ENCODE data around the gene AVPR2.

The AVPR2 gene

DNA sequence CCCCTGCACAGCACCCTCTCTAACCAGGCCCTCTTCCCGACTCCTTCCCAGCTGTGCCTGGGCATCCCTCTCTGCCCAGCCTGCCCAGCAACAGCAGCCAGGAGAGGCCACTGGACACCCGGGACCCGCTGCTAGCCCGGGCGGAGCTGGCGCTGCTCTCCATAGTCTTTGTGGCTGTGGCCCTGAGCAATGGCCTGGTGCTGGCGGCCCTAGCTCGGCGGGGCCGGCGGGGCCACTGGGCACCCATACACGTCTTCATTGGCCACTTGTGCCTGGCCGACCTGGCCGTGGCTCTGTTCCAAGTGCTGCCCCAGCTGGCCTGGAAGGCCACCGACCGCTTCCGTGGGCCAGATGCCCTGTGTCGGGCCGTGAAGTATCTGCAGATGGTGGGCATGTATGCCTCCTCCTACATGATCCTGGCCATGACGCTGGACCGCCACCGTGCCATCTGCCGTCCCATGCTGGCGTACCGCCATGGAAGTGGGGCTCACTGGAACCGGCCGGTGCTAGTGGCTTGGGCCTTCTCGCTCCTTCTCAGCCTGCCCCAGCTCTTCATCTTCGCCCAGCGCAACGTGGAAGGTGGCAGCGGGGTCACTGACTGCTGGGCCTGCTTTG lies 1.1 kb downstream of the AVPR2 start:
- TF ChIP-seq CREB1 (IDR thresholded peaks at IDR 0.05; ENCODE audit: low read depth) = no peak
- no peak for TF ChIP-seq TCF12 (IDR thresholded peaks at IDR 0.05; ENCODE audit: low read depth)
- no peak for TF ChIP-seq TAF1 (IDR thresholded peaks at IDR 0.05; ENCODE audit: low read depth)
- TF ChIP-seq, protein P1, sequence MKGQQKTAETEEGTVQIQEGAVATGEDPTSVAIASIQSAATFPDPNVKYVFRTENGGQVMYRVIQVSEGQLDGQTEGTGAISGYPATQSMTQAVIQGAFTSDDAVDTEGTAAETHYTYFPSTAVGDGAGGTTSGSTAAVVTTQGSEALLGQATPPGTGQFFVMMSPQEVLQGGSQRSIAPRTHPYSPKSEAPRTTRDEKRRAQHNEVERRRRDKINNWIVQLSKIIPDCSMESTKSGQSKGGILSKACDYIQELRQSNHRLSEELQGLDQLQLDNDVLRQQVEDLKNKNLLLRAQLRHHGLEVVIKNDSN (IDR thresholded peaks at IDR 0.05) = no peak
- TF ChIP-seq CEBPB (IDR thresholded peaks at IDR 0.05) = no peak
- TF ChIP-seq EP300 (IDR thresholded peaks at IDR 0.05; ENCODE audit: borderline replicate concordance) = no peak
- no peak for TF ChIP-seq EGR1 (IDR thresholded peaks at IDR 0.05)
- no peak for TF ChIP-seq MAX (IDR thresholded peaks at IDR 0.05)
- no peak for TF ChIP-seq NFIC (IDR thresholded peaks at IDR 0.05)
- no peak for TF ChIP-seq RAD21 (IDR thresholded peaks at IDR 0.05; ENCODE audit: low read depth)
- no peak for TF ChIP-seq ZBTB7A (IDR thresholded peaks at IDR 0.05; ENCODE audit: low read depth)
- TF ChIP-seq FOXM1 (IDR thresholded peaks at IDR 0.05; ENCODE audit: borderline replicate concordance, low read depth) = no peak
- no peak for TF ChIP-seq TEAD4 (IDR thresholded peaks at IDR 0.05)
- TF ChIP-seq, protein P2, sequence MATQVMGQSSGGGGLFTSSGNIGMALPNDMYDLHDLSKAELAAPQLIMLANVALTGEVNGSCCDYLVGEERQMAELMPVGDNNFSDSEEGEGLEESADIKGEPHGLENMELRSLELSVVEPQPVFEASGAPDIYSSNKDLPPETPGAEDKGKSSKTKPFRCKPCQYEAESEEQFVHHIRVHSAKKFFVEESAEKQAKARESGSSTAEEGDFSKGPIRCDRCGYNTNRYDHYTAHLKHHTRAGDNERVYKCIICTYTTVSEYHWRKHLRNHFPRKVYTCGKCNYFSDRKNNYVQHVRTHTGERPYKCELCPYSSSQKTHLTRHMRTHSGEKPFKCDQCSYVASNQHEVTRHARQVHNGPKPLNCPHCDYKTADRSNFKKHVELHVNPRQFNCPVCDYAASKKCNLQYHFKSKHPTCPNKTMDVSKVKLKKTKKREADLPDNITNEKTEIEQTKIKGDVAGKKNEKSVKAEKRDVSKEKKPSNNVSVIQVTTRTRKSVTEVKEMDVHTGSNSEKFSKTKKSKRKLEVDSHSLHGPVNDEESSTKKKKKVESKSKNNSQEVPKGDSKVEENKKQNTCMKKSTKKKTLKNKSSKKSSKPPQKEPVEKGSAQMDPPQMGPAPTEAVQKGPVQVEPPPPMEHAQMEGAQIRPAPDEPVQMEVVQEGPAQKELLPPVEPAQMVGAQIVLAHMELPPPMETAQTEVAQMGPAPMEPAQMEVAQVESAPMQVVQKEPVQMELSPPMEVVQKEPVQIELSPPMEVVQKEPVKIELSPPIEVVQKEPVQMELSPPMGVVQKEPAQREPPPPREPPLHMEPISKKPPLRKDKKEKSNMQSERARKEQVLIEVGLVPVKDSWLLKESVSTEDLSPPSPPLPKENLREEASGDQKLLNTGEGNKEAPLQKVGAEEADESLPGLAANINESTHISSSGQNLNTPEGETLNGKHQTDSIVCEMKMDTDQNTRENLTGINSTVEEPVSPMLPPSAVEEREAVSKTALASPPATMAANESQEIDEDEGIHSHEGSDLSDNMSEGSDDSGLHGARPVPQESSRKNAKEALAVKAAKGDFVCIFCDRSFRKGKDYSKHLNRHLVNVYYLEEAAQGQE (IDR thresholded peaks at IDR 0.05; ENCODE audit: low read depth) = no peak
- no peak for TF ChIP-seq YY1 (IDR thresholded peaks at IDR 0.05; ENCODE audit: low read depth)

GRCh38 chrX:153906126-153906917 lies 1.8 kb downstream of the AVPR2 start:
- TF ChIP-seq CEBPB (IDR thresholded peaks at IDR 0.05) = no peak
- TF ChIP-seq, protein P2 (IDR thresholded peaks at IDR 0.05; ENCODE audit: low read depth) = no peak
- TF ChIP-seq RAD21 (IDR thresholded peaks at IDR 0.05; ENCODE audit: low read depth) = no peak
- no peak for TF ChIP-seq FOXM1 (IDR thresholded peaks at IDR 0.05; ENCODE audit: borderline replicate concordance, low read depth)
- TF ChIP-seq TCF12 (IDR thresholded peaks at IDR 0.05; ENCODE audit: low read depth) = no peak
- TF ChIP-seq NFIC (IDR thresholded peaks at IDR 0.05) = no peak
- TF ChIP-seq ZBTB7A (IDR thresholded peaks at IDR 0.05; ENCODE audit: low read depth) = no peak
- no peak for TF ChIP-seq TEAD4 (IDR thresholded peaks at IDR 0.05)
- TF ChIP-seq EP300 (IDR thresholded peaks at IDR 0.05; ENCODE audit: borderline replicate concordance) = no peak
- no peak for TF ChIP-seq MAX (IDR thresholded peaks at IDR 0.05)
- TF ChIP-seq TAF1 (IDR thresholded peaks at IDR 0.05; ENCODE audit: low read depth) = no peak
- no peak for TF ChIP-seq YY1 (IDR thresholded peaks at IDR 0.05; ENCODE audit: low read depth)
- TF ChIP-seq, protein P1 (IDR thresholded peaks at IDR 0.05) = no peak
- TF ChIP-seq CREB1 (IDR thresholded peaks at IDR 0.05; ENCODE audit: low read depth) = no peak
- TF ChIP-seq EGR1 (IDR thresholded peaks at IDR 0.05) = no peak

DNA sequence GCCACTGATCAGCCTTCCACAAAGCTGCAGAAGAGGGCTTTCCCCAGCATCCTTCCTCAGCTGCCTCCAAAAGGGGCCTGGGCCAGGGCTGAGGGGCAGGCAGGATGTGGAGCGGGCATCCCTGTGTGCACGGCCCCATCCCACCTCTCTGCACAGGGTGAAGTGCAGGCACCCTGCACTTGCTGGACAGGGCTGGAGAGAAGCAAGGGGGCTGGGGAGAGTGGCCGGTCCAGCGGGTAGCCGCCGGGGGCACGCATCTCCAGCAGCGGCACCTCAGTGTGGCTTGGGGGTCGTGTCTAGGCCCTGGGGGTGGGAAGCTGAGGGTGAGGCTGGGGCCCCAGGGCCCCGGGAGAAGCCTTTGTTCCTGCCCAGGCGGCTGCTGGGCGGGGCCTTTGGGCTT lies 3.0 kb downstream of the AVPR2 start:
- TF ChIP-seq RAD21 (IDR thresholded peaks at IDR 0.05; ENCODE audit: low read depth) (no peak), EGR1 (IDR thresholded peaks at IDR 0.05) (no peak), CEBPB (IDR thresholded peaks at IDR 0.05) (no peak), CREB1 (IDR thresholded peaks at IDR 0.05; ENCODE audit: low read depth) (no peak), EP300 (IDR thresholded peaks at IDR 0.05; ENCODE audit: borderline replicate concordance) (no peak), FOXM1 (IDR thresholded peaks at IDR 0.05; ENCODE audit: borderline replicate concordance, low read depth) (no peak), TCF12 (IDR thresholded peaks at IDR 0.05; ENCODE audit: low read depth) (no peak), ZBTB7A (IDR thresholded peaks at IDR 0.05; ENCODE audit: low read depth) (no peak), TEAD4 (IDR thresholded peaks at IDR 0.05) (no peak), YY1 (IDR thresholded peaks at IDR 0.05; ENCODE audit: low read depth) (no peak), MAX (IDR thresholded peaks at IDR 0.05) (no peak), NFIC (IDR thresholded peaks at IDR 0.05) (no peak), TAF1 (IDR thresholded peaks at IDR 0.05; ENCODE audit: low read depth) (no peak)
- TF ChIP-seq, protein P1 (IDR thresholded peaks at IDR 0.05) = no peak
- TF ChIP-seq, protein P2 (IDR thresholded peaks at IDR 0.05; ENCODE audit: low read depth) = no peak

Measured in Ishikawa (cell line).